PC-3 (cell line): ENCODE data around the gene CRTC1.

Experiments
- CTCF ChIP-seq: fragments of 300-600 bp; sonication (generic); conservative IDR thresholded peaks from 2 replicates; pipeline ENCODE4 v1.5.1; 2017; ENCODE audit warnings: antibody characterized with exemption, low read depth, mild to moderate bottlenecking, low read length
- EZH2 ChIP-seq: fragments of 300-600 bp; sonication (generic); IDR thresholded peaks from one replicate; pipeline ENCODE4 v1.6.1; 2017; ENCODE audit warnings: antibody characterized with exemption, mild to moderate bottlenecking, low read length; ENCODE audit not compliant: unreplicated experiment
- EZH2phosphoT487 ChIP-seq: fragments of 300-600 bp; sonication (generic); IDR thresholded peaks from 2 replicates; pipeline ENCODE4 v1.6.1; 2018; ENCODE audit warnings: mild to moderate bottlenecking, antibody characterized with exemption, low read length, borderline replicate concordance

GRCh38 chr19:18697680-18698079 is 14.2 kb downstream of the CRTC1 start:
- no peak for TF ChIP-seq CTCF
- no peak for TF ChIP-seq EZH2
- no peak for TF ChIP-seq EZH2phosphoT487
